GM13977 (cell line): ENCODE results near the gene BAZ2A.
A peak's percentile ranks its signal among the peaks of the same experiment; 100 is the strongest.
"Not testable (repeated sequence)": the region's sequence is repeated elsewhere in the genome, so short reads cannot be mapped to it uniquely, and the experiment has no call there.

ENCODE experiments used
- DNase-seq: peaks from one replicate; pipeline ENCODE4 v3.0.0; 2012; ENCODE audit warnings: low spot score
- in situ Hi-C: fragments of 300-500 bp; cut with MboI; formaldehyde crosslinking; loops from one replicate; pipeline ENCODE4 v1.12.0; 2022; ENCODE audit warnings: low sequenced_read_pairs, low pct_unique_long_range_greater_than_20kb, mixed read lengths, inconsistent platforms; ENCODE audit not compliant: unreplicated experiment
- TF ChIP-seq, protein P1 (sequence below): IDR thresholded peaks from 2 replicates; pipeline ENCODE4 v1.5.1; 2012; ENCODE audit warnings: mild to moderate bottlenecking, control low read depth; ENCODE audit not compliant: insufficient read depth; ENCODE audit errors: extremely low read depth, missing control alignments

BAZ2A gene

DNA sequence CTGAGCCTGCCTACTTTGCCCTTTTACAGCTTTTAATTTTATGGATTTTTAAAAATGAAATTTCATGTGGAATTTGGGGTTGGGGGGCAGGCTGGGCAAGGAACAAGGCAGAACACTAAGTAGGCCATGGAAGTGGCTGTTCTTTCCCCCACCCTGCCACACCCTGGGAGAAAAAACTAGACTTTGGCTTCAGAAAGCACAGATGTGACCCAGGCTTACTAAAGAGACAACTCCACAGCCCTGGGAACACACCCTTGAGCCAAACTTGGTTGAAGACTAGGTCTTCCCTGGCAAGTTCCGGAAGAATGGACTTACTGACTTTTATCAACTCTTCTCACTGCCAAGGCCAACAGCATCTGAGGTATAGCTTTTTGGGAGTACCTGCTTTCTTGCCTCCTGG, 40.3 kb downstream of the BAZ2A start:
- TF ChIP-seq, protein P1, sequence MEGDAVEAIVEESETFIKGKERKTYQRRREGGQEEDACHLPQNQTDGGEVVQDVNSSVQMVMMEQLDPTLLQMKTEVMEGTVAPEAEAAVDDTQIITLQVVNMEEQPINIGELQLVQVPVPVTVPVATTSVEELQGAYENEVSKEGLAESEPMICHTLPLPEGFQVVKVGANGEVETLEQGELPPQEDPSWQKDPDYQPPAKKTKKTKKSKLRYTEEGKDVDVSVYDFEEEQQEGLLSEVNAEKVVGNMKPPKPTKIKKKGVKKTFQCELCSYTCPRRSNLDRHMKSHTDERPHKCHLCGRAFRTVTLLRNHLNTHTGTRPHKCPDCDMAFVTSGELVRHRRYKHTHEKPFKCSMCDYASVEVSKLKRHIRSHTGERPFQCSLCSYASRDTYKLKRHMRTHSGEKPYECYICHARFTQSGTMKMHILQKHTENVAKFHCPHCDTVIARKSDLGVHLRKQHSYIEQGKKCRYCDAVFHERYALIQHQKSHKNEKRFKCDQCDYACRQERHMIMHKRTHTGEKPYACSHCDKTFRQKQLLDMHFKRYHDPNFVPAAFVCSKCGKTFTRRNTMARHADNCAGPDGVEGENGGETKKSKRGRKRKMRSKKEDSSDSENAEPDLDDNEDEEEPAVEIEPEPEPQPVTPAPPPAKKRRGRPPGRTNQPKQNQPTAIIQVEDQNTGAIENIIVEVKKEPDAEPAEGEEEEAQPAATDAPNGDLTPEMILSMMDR = no peak
- in situ Hi-C loops = loop anchor here (10.0 kb wide), 1 partner anchor 65 kb away; the partner anchor contains the start of gene RBMS2
- DNase-seq = no peak

DNA sequence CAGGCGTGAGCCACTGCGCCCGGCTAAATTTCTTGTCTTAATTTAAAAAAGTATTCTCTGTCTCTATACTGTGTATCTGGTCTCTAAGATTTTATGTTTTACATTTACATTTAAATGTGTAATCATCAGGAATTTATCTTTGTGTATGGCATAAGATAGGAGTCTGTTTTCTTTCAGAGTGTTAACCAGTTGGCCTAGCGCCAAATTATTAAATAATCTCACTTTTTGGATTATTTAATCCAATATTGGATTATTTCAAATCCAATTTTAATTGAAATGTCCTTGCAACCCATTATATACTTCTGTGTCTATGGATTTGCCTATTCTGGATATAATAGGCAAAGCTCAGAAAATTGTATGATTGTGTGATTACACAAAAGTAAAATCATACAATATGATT, 45.0 kb downstream of the BAZ2A start:
- no peak for DNase-seq
- in situ Hi-C loops = loop anchor here (10.0 kb wide), 1 partner anchor 60 kb away; the partner anchor contains the start of gene RBMS2
- TF ChIP-seq, protein P1 = no peak

DNA sequence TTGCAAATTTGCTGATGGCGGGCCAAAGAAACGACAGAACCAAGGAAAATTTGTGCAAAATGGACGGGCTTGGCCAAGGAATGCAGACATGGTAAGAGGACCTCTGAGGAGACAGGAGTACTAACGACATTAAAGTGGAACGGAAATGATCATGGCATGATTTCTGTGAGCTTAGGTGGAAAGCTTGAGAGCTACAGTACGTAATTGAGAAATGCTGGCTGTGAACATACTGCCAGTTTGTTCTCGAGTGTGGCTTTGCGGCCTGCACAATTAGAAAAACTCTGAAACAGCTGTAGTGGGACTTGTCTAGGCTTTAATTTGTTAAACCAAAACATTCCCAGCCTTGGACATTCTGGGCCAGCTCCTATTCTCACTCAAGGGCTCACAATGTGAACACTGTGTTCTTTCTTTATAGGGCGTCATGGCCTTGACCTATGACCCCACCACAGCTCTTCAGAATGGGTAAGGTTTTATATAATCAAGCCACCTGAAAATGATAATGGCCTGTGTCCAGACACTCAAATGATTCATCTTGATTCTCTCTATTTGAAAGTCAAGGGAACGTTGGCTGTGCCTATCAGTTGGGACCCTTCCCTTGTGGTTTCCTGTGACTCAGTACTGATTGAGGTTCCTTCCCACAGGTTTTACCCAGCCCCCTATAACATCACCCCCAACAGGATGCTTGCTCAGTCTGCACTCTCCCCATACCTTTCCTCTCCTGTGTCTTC, 48.5 kb downstream of the BAZ2A start:
- TF ChIP-seq, protein P1 = no peak
- in situ Hi-C loops = loop anchor here (10.0 kb wide), 1 partner anchor 57 kb away; the partner anchor contains the start of gene RBMS2
- DNase-seq = peak; percentile 44

DNA sequence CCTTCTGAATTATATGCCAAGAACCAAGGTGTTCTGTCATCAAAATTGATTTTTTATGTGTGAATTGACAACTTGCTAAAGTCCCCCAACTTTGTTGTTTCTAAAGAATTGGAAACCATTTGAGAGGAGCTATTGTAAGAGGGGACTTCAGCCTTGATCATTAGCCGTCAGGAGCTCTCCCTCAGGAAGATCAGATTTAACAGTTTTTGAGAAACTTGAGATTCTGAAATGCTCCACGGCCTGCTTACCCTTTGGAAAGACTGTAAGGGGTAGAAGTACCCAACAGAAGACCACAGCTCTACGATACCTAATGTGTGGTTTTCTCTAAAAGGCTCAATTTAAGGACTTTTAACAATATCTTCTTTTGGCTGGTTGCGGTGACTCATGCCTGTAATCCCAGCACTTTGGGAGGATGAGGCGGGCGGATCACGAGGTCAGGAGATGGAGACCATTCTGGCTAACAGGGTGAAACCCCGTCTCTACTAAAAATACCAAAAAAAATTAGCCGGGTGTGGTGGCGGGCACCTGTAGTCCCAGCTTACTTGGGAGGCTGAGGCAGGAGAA, 51.1 kb downstream of the BAZ2A start:
- TF ChIP-seq, protein P1 = no peak
- DNase-seq = no peak
- in situ Hi-C loops = no loop called here

DNA sequence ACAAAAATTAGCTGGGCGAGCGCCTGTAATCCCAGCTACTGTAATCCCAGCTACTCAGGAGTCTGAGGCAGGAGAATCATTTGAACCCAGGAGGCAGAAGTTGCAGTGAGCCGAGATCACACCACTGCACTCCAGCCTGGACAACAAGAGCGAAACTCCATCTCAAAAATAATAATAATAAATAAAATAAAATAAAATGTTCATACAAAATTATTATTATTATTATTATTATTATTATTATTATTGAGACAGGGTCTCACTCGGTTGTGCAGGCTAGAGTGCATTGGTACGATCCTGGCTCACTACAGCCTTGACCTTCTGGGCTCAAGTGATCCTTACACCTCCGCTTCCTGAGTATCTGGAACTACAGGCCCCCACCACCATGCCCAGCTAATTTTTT, 52.9 kb downstream of the BAZ2A start:
- in situ Hi-C loops, DNase-seq: not testable (repeated sequence)

DNA sequence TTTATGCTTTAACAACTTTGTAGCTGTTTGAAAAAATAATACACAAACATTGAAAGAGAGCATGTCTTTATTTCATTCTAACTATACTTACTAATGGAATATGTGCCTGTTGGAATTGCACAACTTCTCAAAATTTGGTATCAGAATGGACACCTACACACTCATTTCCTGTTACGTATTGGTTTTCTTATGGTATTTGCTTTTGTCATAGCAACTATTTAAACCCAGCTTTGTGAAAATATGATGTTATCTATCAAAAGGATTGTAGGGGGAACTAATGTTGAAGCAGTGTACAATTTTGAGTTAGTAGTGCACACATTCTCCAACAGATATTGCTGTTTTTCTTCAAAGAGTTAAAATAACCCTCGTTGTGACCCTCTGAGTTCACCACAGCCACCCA, 55.9 kb downstream of the BAZ2A start:
- in situ Hi-C loops = no loop called here
- no peak for DNase-seq
- TF ChIP-seq, protein P1 = no peak

DNA sequence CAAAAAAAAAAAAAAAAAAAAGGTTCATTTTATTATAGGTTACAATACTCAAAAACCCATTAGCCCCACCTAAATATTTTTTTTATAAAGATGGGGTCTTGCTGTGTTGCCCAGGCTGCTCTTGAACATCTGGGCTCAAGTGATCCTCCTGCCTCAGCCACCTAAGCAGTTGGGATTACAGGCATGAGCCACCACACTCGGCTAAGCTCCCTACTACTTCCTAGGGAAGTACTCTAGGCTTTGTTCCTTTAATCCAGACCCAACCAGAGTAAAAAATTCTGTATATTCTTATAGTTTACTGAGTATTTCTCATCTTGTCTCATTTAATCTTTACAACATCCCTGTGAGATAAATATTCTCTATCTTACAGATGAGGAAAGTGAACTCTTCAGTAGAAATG, 57.8 kb downstream of the BAZ2A start:
- in situ Hi-C loops = no loop called here

More for the DNA sequence above, 57.8 kb downstream of the BAZ2A start:
- DNase-seq = no peak
- TF ChIP-seq, protein P1 = no peak
